ENCODE data around the gene NVL.
A peak's percentile ranks its signal among the peaks of the same experiment; 100 is the strongest.
"Not testable (repeated sequence)": the region's sequence is repeated elsewhere in the genome, so short reads cannot be mapped to it uniquely, and the experiment has no call there.

Gene NVL

GRCh38 chr1:224226849-224227502, 103.0 kb downstream of the NVL start:
- no peak for DNase-seq

GRCh38 chr1:224223819-224224714, 105.9 kb downstream of the NVL start:
- no peak for DNase-seq

GRCh38 chr1:224219612-224220059, 110.3 kb downstream of the NVL start:
- no peak for DNase-seq

DNA sequence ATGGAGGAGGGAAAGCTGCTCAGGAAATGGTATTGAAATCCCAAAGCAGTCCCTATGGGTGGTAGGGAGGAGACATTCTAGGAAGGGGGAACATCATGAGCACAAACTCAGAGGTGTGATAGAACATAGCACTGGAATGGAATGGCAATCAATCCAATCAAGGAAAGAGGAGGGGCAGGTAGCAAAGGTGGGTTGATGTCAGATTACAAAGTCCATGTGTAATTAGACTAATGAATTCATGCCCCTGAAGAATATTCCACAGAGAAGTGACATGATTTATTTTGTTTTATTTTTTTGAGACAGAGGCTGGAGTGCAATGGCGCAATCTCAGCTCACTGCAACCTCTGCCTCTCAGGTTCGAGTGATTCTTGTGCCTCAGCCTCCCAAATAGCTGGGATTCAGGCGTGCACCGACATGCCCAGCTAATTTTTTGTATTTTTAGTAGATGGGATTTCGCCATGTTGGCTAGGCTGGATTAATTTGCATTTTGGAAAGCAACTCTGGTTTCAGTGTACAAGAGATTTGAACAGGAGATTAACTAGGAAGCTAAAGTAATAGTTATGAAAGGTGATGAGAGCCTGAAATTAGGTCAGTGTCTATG, 110.9 kb downstream of the NVL start:
- DNase-seq, result no peak

GRCh38 chr1:224217655-224218623, 112.0 kb downstream of the NVL start:
- no peak for DNase-seq

GRCh38 chr1:224216382-224216781, 113.6 kb downstream of the NVL start:
- no peak for DNase-seq

DNA sequence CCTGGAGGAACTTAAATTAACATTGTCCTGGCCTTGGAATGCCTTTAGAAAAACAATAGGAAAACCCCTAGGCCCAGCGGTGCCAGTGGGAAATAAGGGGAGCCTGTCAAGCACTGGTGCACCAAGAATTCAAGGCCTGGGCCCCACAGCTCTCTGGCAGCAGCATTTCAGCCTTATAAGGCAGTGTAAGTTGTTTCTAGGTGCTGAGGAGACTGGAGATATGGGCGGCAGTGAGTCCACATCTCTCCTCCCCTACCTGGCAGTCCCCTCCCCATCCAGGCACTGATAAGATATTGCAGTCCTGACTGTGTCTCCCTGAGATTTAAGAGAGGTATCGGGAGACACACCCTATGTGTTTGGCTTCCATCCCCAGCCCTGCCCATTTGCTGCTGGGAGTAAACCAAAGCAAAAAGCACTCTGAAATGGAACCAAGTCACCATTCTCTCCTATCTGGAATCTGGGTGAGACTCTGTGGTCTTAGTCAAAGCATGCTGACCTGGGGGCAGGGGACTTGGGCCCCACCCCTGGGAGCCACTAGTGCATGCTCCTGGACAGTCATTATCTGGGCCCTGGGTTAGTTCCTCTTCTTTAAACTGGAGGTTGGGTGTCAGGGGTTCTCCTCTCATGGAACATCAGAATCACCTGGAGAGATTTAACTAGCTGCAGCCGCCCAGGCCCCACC, 116.4 kb downstream of the NVL start:
- DNase-seq, result no peak

DNA sequence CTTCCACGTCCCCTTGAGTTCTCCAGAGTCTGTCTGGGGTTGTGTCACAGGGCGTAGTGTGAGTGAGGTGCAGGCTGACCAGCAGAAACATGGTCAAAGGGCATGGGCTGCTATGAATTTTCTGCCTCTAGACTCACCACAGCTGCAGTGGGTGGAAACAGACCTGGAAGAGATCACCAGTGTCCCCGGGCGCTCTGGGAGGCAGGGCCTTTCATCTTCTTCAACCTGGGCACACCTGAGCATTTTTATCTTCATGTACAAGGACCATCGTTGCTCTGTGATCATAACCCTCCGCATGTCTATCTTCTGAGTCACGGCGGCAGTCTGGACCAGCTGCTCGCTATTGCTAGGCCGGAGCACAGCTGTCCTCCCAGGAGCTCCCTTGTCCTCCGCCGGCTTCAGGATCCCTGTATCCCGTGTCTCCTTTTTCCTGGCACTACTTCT, 117.3 kb downstream of the NVL start:
- DNase-seq, result no peak

DNA sequence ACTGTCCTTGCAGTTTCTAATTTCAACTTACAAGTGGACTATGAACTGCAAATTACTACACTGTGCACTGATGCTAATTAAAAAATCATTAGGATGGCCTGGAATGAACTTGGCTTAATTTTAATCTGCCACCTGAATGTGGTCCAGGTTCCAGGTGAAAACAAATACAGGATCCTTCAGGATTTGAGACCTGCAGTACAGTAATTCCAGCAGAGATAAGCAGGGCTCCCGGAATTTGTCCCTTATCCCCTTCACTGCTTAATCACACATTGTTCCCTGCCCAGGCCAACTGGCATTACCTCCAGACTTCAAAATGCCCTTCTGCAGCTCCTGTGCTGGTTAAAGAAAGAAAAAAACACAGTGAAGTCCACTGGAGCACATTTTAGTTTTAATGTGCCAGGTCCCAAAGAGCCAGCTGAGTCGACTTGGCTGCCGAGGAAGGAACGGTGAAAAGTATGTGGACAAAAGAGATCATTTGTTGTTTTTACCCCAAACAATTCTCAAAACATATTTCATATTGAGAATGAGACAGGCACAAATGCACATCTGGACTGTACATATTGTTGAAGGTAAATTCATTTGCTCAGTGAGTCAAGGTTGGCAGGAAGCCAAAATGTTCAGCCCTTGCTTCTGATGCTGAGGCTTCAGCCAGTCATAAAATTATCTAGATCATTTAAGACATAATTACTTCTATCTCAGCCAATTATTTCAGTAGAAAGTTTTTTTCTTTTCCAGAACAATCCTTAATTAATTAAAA, 118.6 kb downstream of the NVL start:
- DNase-seq, result peak; percentile 40

GRCh38 chr1:224205931-224206538, 123.9 kb downstream of the NVL start:
- not testable (repeated sequence) for DNase-seq

- DNase-seq, result no peak
Observed at GRCh38 chr1:224205438-224205840, 124.5 kb downstream of the NVL start.

GRCh38 chr1:224203243-224204016, 126.5 kb downstream of the NVL start:
- peak; percentile 14 for DNase-seq

DNA sequence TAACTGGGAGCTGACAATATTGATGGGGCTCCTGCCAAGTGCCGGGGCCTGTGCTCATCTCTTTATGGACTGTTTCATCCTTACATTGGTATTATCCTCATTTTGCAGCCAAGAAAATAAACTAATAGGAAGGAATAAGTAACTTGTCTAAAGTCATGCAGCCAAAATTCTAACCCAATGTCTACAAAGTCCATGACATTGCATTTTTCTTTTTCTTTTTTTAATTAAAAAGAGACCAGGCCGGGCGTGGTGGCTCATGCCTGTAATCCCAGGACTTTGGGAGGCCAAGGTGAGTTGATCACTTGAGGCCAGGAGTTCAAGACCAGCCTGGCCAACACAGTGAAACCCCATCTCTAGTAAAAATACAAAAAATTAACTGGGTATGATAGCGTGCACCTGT, 128.1 kb downstream of the NVL start:
- DNase-seq, result no peak

DNA sequence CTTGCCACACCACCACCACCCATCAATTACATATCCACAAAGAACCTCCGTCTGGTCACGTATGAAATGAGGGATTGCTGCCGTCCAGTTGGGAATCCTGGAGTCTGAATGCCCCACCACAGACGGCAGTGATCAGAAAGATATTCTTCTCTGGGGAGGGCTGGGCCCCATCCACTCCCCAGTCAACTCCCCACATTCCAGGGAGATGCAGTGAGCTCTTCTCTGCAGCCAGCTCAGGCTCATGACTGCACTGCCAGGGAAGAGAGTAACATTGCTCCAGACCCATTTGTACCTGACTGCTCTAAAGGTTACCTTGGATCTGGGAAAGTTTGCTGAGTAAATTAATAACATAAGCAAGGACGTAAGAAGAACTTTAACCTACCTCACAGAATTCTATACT, 128.6 kb downstream of the NVL start:
- DNase-seq, result no peak

DNA sequence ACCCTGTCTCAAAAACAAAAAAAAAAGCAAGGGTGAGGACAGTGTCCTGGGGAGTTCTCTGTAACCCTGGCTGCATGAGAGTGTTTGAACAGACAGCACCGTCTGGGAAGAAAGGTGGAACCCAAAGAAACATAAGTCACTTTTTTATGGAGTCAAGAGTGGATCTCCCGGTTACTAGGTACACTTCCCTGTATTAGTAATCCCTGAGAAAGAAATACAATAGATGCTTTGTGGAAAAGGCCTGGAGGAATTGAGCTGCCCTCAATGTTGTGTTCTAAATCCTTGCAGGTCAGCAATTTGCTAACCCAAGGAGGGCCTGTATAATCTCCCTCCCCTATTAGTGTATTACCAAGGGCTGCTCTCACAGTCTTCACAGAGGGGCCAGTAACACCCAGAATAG, 130.3 kb downstream of the NVL start:
- no peak for DNase-seq

- DNase-seq, result no peak
Observed at GRCh38 chr1:224198572-224198971, 131.4 kb downstream of the NVL start.

- no peak for DNase-seq
Observed at GRCh38 chr1:224196813-224197600, 133.0 kb downstream of the NVL start.

GRCh38 chr1:224193319-224193966, 136.5 kb downstream of the NVL start:
- DNase-seq, result no peak
